Kidney (tissue), 14 donors: ENCODE measurements around the gene TSPYL2. TPM values are rescaled to one million over a fixed set of nuclear protein-coding genes. Genes with fewer than 3 reads are reported as not detected.

Experiments used
- DNase-seq, 5 donors: peaks; one replicate each; pipeline ENCODE4 v3.0.0-alpha.2; 2013 to 2020
- FAIRE-seq: peaks from 2 replicates; lab custom pipeline; 2012; peaks lifted over from hg19 to GRCh38; lab: Jason Lieb, UNC
- H3K27ac ChIP-seq, 2 donors: one replicate each; pipeline ENCODE4 v1.7.0; 2013; ENCODE audit warnings: low read depth in 2 of 2, low read length in 2 of 2, inconsistent platforms in 1 of 2
- H3K27me3 ChIP-seq: one replicate; pipeline ENCODE4 v1.7.1; 2013; ENCODE audit warnings: low read length, inconsistent platforms; ENCODE audit not compliant: control insufficient read depth, insufficient read depth
- H3K36me3 ChIP-seq, 3 donors: one replicate each; pipeline versions ENCODE4 v1.7.0 to v1.7.1; 2013; ENCODE audit warnings: low read length in 3 of 3, control low read depth in 1 of 3, inconsistent platforms in 1 of 3; ENCODE audit not compliant: insufficient read depth in 3 of 3, control insufficient read depth in 2 of 3
- H3K4me1 ChIP-seq, 3 donors: one replicate each; pipeline versions ENCODE4 v1.7.0 to v1.7.1; 2013; ENCODE audit warnings: low read length in 3 of 3, inconsistent platforms in 1 of 3, low read depth in 1 of 3; ENCODE audit not compliant: control insufficient read depth in 2 of 3, insufficient read depth in 2 of 3
- H3K4me3 ChIP-seq, 3 donors: one replicate each; pipeline versions ENCODE4 v1.7.0 to v1.8.1; 2013; ENCODE audit warnings: low read length in 3 of 3, control low read depth in 1 of 3, inconsistent platforms in 1 of 3
- H3K9ac ChIP-seq, 3 donors: one replicate each; pipeline versions ENCODE4 v1.7.0 to v1.7.1; 2013; ENCODE audit warnings: low read length in 3 of 3, control low read depth in 1 of 3, inconsistent platforms in 1 of 3
- H3K9me3 ChIP-seq, 3 donors: one replicate each; pipeline versions ENCODE4 v1.7.0 to v1.7.1; 2013; ENCODE audit warnings: low read length in 3 of 3, control low read depth in 1 of 3, inconsistent platforms in 1 of 3; ENCODE audit not compliant: control insufficient read depth in 2 of 3, insufficient read depth in 1 of 3
- intact Hi-C: fragments of 100-400 bp; cut with DNase I; formaldehyde crosslinking; loops from one replicate; pipeline ENCODE4 v1.11.1; 2022
- polyA plus RNA-seq: library from polyadenylated mRNA; stranded (reverse); fragments of 350-450 nt; fragmentation: Illumina TruSeq; extraction: RNeasy Lipid Tissue Mini Kit (QIAGEN cat#74804); gene quantifications from one replicate; pipeline ENCODE4 v1.2.3, GENCODE V29; 2014; ENCODE audit warnings: low read depth, low replicate concordance; ENCODE audit not compliant: insufficient read depth
- total RNA-seq: library from RNA; stranded (reverse); fragmentation: NEBNext Ultra II Directional; extraction: Animal tissue kit (Norgen Biotek cat#: 25700); gene quantifications from one replicate; pipeline ENCODE4 v1.2.1, GENCODE V29; 2021
- TF ChIP-seq, protein P1 (sequence below): IDR thresholded peaks from 3 replicates; pipeline ENCODE4 v1.5.1; 2012; ENCODE audit warnings: mild to moderate bottlenecking, moderate library complexity, borderline replicate concordance; ENCODE audit not compliant: insufficient read depth; ENCODE audit errors: extremely low read depth
- donor health status: control.
- donor health status: control.
- donor health status: control.
- donor health status: control.
- donor health status: control.
- donor health status: DM: yes; HTN: yes; CAD: no.
- donor health status: Normal renal cell carcinoma (clear cell type).

Gene TSPYL2
- total and polyA plus RNA-seq, 2 donors from 2014 or later: 8.0 to 36.6 TPM

DNA sequence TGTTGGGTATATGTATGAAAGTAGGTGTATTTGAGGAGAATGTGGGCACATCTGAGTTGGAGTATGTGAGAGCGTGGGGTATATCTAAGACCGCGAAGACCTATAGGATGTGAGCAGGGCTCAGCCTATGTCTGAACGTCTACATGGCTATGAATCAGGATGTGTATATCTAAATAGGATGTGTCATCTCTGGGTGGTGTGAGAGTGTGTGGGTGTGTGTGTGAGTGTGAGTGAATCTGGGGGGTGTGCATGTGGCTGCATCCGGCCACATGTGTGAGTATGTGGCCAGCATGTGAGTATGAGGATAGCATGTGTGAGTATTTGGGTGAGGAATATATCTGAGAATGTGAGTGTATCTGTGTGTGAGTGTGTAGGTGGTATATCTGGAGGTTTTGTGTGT is 25.9 kb upstream of the TSPYL2 start:
- no peak overlapping the region for H3K27ac ChIP-seq
- H3K9me3 ChIP-seq: peaks cover 0 to 1% (median 0%) of the 10 kb centered on the region in 3 donors
- intact Hi-C loops: no loop called here
- no peak for DNase-seq
- H3K4me1 ChIP-seq: no peaks in the 10 kb centered on the region
- H3K36me3 ChIP-seq: no peaks in the 10 kb centered on the region
- TF ChIP-seq, protein P1, sequence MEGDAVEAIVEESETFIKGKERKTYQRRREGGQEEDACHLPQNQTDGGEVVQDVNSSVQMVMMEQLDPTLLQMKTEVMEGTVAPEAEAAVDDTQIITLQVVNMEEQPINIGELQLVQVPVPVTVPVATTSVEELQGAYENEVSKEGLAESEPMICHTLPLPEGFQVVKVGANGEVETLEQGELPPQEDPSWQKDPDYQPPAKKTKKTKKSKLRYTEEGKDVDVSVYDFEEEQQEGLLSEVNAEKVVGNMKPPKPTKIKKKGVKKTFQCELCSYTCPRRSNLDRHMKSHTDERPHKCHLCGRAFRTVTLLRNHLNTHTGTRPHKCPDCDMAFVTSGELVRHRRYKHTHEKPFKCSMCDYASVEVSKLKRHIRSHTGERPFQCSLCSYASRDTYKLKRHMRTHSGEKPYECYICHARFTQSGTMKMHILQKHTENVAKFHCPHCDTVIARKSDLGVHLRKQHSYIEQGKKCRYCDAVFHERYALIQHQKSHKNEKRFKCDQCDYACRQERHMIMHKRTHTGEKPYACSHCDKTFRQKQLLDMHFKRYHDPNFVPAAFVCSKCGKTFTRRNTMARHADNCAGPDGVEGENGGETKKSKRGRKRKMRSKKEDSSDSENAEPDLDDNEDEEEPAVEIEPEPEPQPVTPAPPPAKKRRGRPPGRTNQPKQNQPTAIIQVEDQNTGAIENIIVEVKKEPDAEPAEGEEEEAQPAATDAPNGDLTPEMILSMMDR: no peak
- no peak overlapping the region for H3K4me3 ChIP-seq
- H3K27me3 ChIP-seq: peaks cover 17% of the 10 kb centered on the region
- H3K9ac ChIP-seq: no peak overlapping the region
- no peak for FAIRE-seq

DNA sequence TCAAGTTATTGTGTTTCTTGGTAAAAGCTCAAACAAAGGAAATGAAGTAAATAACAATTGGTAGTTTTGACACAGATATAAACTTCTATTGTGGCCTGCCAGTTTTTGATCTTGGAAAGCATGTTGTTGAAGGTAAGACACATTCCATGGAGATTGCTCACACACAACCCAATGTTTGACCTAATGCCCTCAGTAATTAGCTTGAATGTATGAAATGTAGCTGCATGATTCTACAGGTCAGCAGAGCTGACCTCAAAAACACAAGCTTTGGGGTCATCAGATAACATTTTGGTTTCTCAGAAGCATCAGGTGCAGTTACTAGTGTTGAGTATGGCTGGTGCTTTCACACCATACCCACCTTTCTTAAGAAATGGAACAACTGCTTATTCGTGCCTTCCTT is 17.1 kb upstream of the TSPYL2 start:
- intact Hi-C loops: no loop called here
- Histone ChIP-seq H3K4me3 (no peak overlapping the region), H3K9ac (no peak overlapping the region), H3K27ac (no peak overlapping the region), H3K27me3 (peaks cover 3% of the 10 kb centered on the region), H3K9me3 (no peaks in the 10 kb centered on the region), H3K36me3 (no peaks in the 10 kb centered on the region), H3K4me1 (no peaks in the 10 kb centered on the region)
- TF ChIP-seq, protein P1: no peak
- FAIRE-seq (no peak), DNase-seq (no peak)

DNA sequence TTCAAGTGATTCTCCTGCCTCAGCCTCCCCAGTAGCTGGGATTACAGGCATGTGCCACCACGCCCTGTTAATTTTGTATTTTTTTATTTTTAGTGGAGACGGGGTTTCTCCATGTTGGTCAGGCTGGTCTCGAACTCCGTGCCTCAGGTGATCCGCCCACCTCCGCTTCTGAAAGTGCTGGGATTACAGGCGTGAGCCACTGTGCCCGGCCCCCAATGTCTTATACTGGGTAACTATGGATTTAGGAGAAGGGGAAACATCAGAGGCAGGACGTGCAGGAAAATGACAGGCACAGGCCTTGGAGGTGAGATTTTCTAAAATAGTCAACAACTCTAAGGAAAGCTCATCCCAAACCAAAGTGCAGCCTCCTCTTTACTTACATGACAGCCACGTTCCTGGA is 11.1 kb upstream of the TSPYL2 start:
- intact Hi-C loops: no loop called here
- H3K9me3 ChIP-seq: no peaks in the 10 kb centered on the region
- no peak overlapping the region for H3K4me3 ChIP-seq
- FAIRE-seq: no peak
- H3K36me3 ChIP-seq: no peaks in the 10 kb centered on the region
- DNase-seq: no peak
- TF ChIP-seq, protein P1: no peak
- H3K4me1 ChIP-seq: peaks cover 0 to 3% (median 0%) of the 10 kb centered on the region in 3 donors
- no peak overlapping the region for H3K27ac ChIP-seq
- H3K9ac ChIP-seq: no peak overlapping the region
- H3K27me3 ChIP-seq: peaks cover 6% of the 10 kb centered on the region
